SU-DHL-6 (cell line): Measurements from ENCODE around the gene CD19.
"Not testable (repeated sequence)": the region's sequence is repeated elsewhere in the genome, so short reads cannot be mapped to it uniquely, and the experiment has no call there.

Source experiments
- H2AFZ ChIP-seq: fragments of 200-600 bp; sonication (generic); 2 replicates; pipeline ENCODE4 v1.6.1; 2014; ENCODE audit warnings: low read depth, mild to moderate bottlenecking, moderate library complexity, mixed read lengths, antibody characterized with exemption, low read length; ENCODE audit not compliant: severe bottlenecking
- H3F3A ChIP-seq: fragments of 200-600 bp; shearing (Covaris generic); 2 replicates; pipeline ENCODE4 v1.6.0; 2016; ENCODE audit warnings: antibody characterized with exemption, mild to moderate bottlenecking; ENCODE audit not compliant: insufficient read depth
- H3K27ac ChIP-seq: fragments of 200-600 bp; sonication (generic); 2 replicates; pipeline ENCODE4 v1.5.1; 2016; ENCODE audit warnings: low read depth, mild to moderate bottlenecking, low read length, moderate library complexity, mixed read lengths
- H3K27me3 ChIP-seq: fragments of 200-600 bp; sonication (generic), shearing (Covaris generic); 2 replicates; pipeline ENCODE4 v1.6.0; 2014; ENCODE audit warnings: mild to moderate bottlenecking, low read length
- H3K36me3 ChIP-seq: fragments of 200-600 bp; sonication (generic); 2 replicates; pipeline ENCODE4 v1.6.1; 2014; ENCODE audit warnings: mild to moderate bottlenecking, low read length, mixed read lengths
- H3K4me2 ChIP-seq: fragments of 300-600, 200-600 bp; shearing (Covaris generic), sonication (generic); 2 replicates; pipeline ENCODE4 v1.6.0; 2014; ENCODE audit warnings: low read length, low read depth, mild to moderate bottlenecking; ENCODE audit not compliant: poor library complexity, severe bottlenecking
- H3K4me3 ChIP-seq: fragments of 200-600 bp; sonication (generic); 2 replicates; pipeline ENCODE4 v1.5.1; 2014; ENCODE audit warnings: antibody characterized with exemption, low read length, mild to moderate bottlenecking, mixed read lengths; ENCODE audit not compliant: insufficient read depth, poor library complexity, severe bottlenecking
- H3K79me2 ChIP-seq: fragments of 200-600 bp; sonication (generic); 2 replicates; pipeline ENCODE4 v1.6.1; 2014; ENCODE audit warnings: mild to moderate bottlenecking, low read length, moderate library complexity; ENCODE audit not compliant: insufficient read depth
- H3K9ac ChIP-seq: fragments of 200-600 bp; sonication (generic); 2 replicates; pipeline ENCODE4 v1.7.0; 2014; ENCODE audit warnings: mild to moderate bottlenecking, low read length
- H3K9me2 ChIP-seq: fragments of 200-600 bp; sonication (generic); replicated peaks from 2 replicates; pipeline ENCODE4 v1.6.1; 2014; ENCODE audit warnings: low read length; ENCODE audit not compliant: insufficient read depth
- H3K9me3 ChIP-seq: fragments of 200-600 bp; sonication (generic); 2 replicates; pipeline ENCODE4 v1.6.1; 2014; ENCODE audit warnings: low read length, mixed read lengths; ENCODE audit not compliant: insufficient read depth
- H4K20me1 ChIP-seq: fragments of 200-600 bp; sonication (generic); 2 replicates; pipeline ENCODE4 v1.6.1; 2014; ENCODE audit warnings: low read depth, mild to moderate bottlenecking, antibody characterized with exemption, low read length, moderate library complexity, mixed read lengths
- CTCF ChIP-seq: fragments of 200-600 bp; sonication (generic); IDR thresholded peaks from one replicate; pipeline ENCODE4 v1.5.1; 2017; ENCODE audit warnings: antibody characterized with exemption, mild to moderate bottlenecking, low read length, moderate library complexity; ENCODE audit not compliant: insufficient read depth, poor library complexity, severe bottlenecking
- EZH2phosphoT487 ChIP-seq: fragments of 200-600 bp; sonication (generic), shearing (Covaris generic); conservative IDR thresholded peaks from 2 replicates; pipeline ENCODE4 v1.6.1; 2018; ENCODE audit warnings: mild to moderate bottlenecking, antibody characterized with exemption, low read length, moderate library complexity, mixed read lengths

Gene CD19

GRCh38 chr16:28924399-28924761 is 7.4 kb upstream of the CD19 start:
- peaks cover 29% of the 10 kb centered on the region for H3F3A ChIP-seq
- no peaks in the 10 kb centered on the region for H3K9me3 ChIP-seq
- H3K4me3 ChIP-seq: peak overlapping the region; percentile 72
- H2AFZ ChIP-seq: peak overlapping the region; percentile 3
- H3K27ac ChIP-seq: peak overlapping the region; percentile 90
- no peaks in the 10 kb centered on the region for H4K20me1 ChIP-seq
- H3K4me2 ChIP-seq: peak overlapping the region; percentile 95
- H3K36me3 ChIP-seq: no peaks in the 10 kb centered on the region
- H3K27me3 ChIP-seq: no peaks in the 10 kb centered on the region
- TF ChIP-seq CTCF (no peak), EZH2phosphoT487 (no peak)
- peak overlapping the region; percentile 97 for H3K9ac ChIP-seq
- H3K79me2 ChIP-seq: peaks cover 7% of the 10 kb centered on the region; the same call in 1 of the 2 replicates
- no peaks in the 10 kb centered on the region for H3K9me2 ChIP-seq

GRCh38 chr16:28924762-28925385 is 6.9 kb upstream of the CD19 start, which contains the start of gene RABEP2:
Gene RABEP2 (minus strand): TSS chr16:28925238. CDS start chr16:28925163, 75 bp downstream.
- TF ChIP-seq CTCF (no peak), EZH2phosphoT487 (no peak)
- Histone ChIP-seq H3K36me3 (no peaks in the 10 kb centered on the region), H3K9ac (peak within 1 kb of the TSS; percentile 97), H3K4me3 (peak within 1 kb of the TSS; percentile 72), H3F3A (peaks cover 30% of the 10 kb centered on the region), H3K4me2 (peak within 1 kb of the TSS; percentile 95), H4K20me1 (no peaks in the 10 kb centered on the region), H2AFZ (peak within 1 kb of the TSS; percentile 56), H3K27ac (peak within 1 kb of the TSS; percentile 90), H3K79me2 (peaks cover 7% of the 10 kb centered on the region; the same call in 1 of the 2 replicates), H3K9me3 (no peaks in the 10 kb centered on the region), H3K27me3 (no peaks in the 10 kb centered on the region), H3K9me2 (no peaks in the 10 kb centered on the region)

- H3K9ac ChIP-seq: peak overlapping the region; percentile 97
- peaks cover 37% of the 10 kb centered on the region for H3F3A ChIP-seq
- peaks cover 7% of the 10 kb centered on the region; the same call in 1 of the 2 replicates for H3K79me2 ChIP-seq
- peak overlapping the region; percentile 90 for H3K27ac ChIP-seq
- H3K27me3 ChIP-seq: no peaks in the 10 kb centered on the region
- no peak for TF ChIP-seq CTCF
- no peak for TF ChIP-seq EZH2phosphoT487
- H3K4me2 ChIP-seq: peak overlapping the region; percentile 95
- peak overlapping the region; percentile 72 for H3K4me3 ChIP-seq
- no peaks in the 10 kb centered on the region for H3K36me3 ChIP-seq
- H4K20me1 ChIP-seq: no peaks in the 10 kb centered on the region
- peak overlapping the region; percentile 56 for H2AFZ ChIP-seq
- no peaks in the 10 kb centered on the region for H3K9me2 ChIP-seq
- H3K9me3 ChIP-seq: no peaks in the 10 kb centered on the region
These were observed 6.2 kb upstream of the CD19 start for GRCh38 chr16:28925386-28926228.

GRCh38 chr16:28926284-28926683 is 5.5 kb upstream of the CD19 start:
- not testable (repeated sequence) for H2AFZ ChIP-seq, H3K36me3 ChIP-seq, H3K9me2 ChIP-seq, H3K27ac ChIP-seq, H3K9me3 ChIP-seq, H3K27me3 ChIP-seq, H3K4me3 ChIP-seq, H4K20me1 ChIP-seq, H3K79me2 ChIP-seq
- H3K4me2 ChIP-seq: peak overlapping the region; percentile 95
- peak overlapping the region; percentile 97 for H3K9ac ChIP-seq
- peaks cover 44% of the 10 kb centered on the region for H3F3A ChIP-seq
